ENCODE results near the gene GPR82. TPM values are rescaled to one million over a fixed set of nuclear protein-coding genes. Genes with fewer than 3 reads are reported as not detected.

Gene GPR82
- total and polyA plus RNA-seq, 2 donors from 2014 or later = 0.15 to 0.98 TPM

DNA sequence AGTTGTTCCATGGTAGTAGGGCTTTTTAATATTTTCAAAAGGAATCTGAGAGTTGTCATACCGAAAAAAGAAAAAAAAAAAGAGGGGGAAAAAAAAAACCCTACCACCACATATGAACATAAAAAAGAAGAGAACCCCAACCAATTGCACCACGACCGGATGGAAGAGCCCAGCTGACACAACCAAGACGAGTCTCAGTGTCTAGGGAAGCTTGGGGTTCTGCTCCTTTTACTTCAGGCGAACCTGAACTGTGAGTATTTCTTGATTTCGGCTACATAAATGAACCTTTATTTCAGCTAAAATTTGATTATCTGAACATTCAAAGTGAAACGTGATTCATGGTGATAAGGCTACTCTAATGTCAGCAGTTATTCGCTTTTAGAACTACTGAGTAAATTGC is 35.1 kb upstream of the GPR82 start, which contains the start of gene GPR34:
GPR34 (plus strand) TSS at position 139 of the 400 bp plus-strand sequence. CDS start 6,661 bp downstream, outside the sequence.
- no peak for TF ChIP-seq CTCF (IDR thresholded peaks at IDR 0.05; ENCODE audit: borderline replicate concordance, extremely low read depth, insufficient read depth)
- FAIRE-seq (no peak), DNase-seq (no peak)
- no peaks in the 10 kb centered on the region for H3K4me1 ChIP-seq (ENCODE audit: control insufficient read depth in 2 of 3, insufficient read depth in 2 of 3, low read depth in 1 of 3, low read length in 3 of 3)
- no peaks in the 10 kb centered on the region for H3K9me3 ChIP-seq (ENCODE audit: control insufficient read depth in 2 of 3, insufficient read depth in 1 of 3, low read length in 3 of 3)
- intact Hi-C loops (cut with DNase I) = no loop called here
- H3K36me3 ChIP-seq (ENCODE audit: control insufficient read depth in 2 of 3, insufficient read depth in 3 of 3, low read length in 3 of 3) = no peaks in the 10 kb centered on the region
- H3K9ac ChIP-seq (ENCODE audit: low read length in 3 of 3) = no peak within 1 kb of the TSS
- peaks cover 4% of the 10 kb centered on the region for H3K27me3 ChIP-seq (ENCODE audit: control insufficient read depth, insufficient read depth, low read length)
- no peak within 1 kb of the TSS for H3K27ac ChIP-seq (ENCODE audit: low read depth in 2 of 2, low read length in 2 of 2)
- no peak within 1 kb of the TSS for H3K4me3 ChIP-seq (ENCODE audit: low read length in 3 of 3)

- H3K27me3 ChIP-seq (ENCODE audit: control insufficient read depth, insufficient read depth, low read length) = peaks cover 3% of the 10 kb centered on the region
- DNase-seq = no peak
- no peaks in the 10 kb centered on the region for H3K4me1 ChIP-seq (ENCODE audit: control insufficient read depth in 2 of 3, insufficient read depth in 2 of 3, low read depth in 1 of 3, low read length in 3 of 3)
- H3K27ac ChIP-seq (ENCODE audit: low read depth in 2 of 2, low read length in 2 of 2) = no peak overlapping the region
- no peak for FAIRE-seq
- H3K9ac ChIP-seq (ENCODE audit: low read length in 3 of 3) = no peak overlapping the region
- no peak overlapping the region for H3K4me3 ChIP-seq (ENCODE audit: low read length in 3 of 3)
- TF ChIP-seq CTCF (IDR thresholded peaks at IDR 0.05; ENCODE audit: borderline replicate concordance, extremely low read depth, insufficient read depth) = no peak
- H3K36me3 ChIP-seq (ENCODE audit: control insufficient read depth in 2 of 3, insufficient read depth in 3 of 3, low read length in 3 of 3) = no peaks in the 10 kb centered on the region
- intact Hi-C loops (cut with DNase I) = no loop called here
- H3K9me3 ChIP-seq (ENCODE audit: control insufficient read depth in 2 of 3, insufficient read depth in 1 of 3, low read length in 3 of 3) = no peaks in the 10 kb centered on the region
These were observed 34.3 kb upstream of the GPR82 start for GRCh38 chrX:41689711-41690110.

GRCh38 chrX:41692162-41692749 is 31.7 kb upstream of the GPR82 start:
- intact Hi-C loops (cut with DNase I) = no loop called here
- no peak for TF ChIP-seq CTCF (IDR thresholded peaks at IDR 0.05; ENCODE audit: borderline replicate concordance, extremely low read depth, insufficient read depth)
- FAIRE-seq (no peak), DNase-seq (no peak)
- Histone ChIP-seq H3K9ac (ENCODE audit: low read length in 3 of 3) (no peak overlapping the region), H3K4me1 (ENCODE audit: control insufficient read depth in 2 of 3, insufficient read depth in 2 of 3, low read depth in 1 of 3, low read length in 3 of 3) (no peaks in the 10 kb centered on the region), H3K4me3 (ENCODE audit: low read length in 3 of 3) (no peak overlapping the region), H3K27ac (ENCODE audit: low read depth in 2 of 2, low read length in 2 of 2) (peak overlapping the region in 1 of 2 donors; percentile 32), H3K36me3 (ENCODE audit: control insufficient read depth in 2 of 3, insufficient read depth in 3 of 3, low read length in 3 of 3) (no peaks in the 10 kb centered on the region), H3K27me3 (ENCODE audit: control insufficient read depth, insufficient read depth, low read length) (peaks cover 3% of the 10 kb centered on the region), H3K9me3 (ENCODE audit: control insufficient read depth in 2 of 3, insufficient read depth in 1 of 3, low read length in 3 of 3) (no peaks in the 10 kb centered on the region)

DNA sequence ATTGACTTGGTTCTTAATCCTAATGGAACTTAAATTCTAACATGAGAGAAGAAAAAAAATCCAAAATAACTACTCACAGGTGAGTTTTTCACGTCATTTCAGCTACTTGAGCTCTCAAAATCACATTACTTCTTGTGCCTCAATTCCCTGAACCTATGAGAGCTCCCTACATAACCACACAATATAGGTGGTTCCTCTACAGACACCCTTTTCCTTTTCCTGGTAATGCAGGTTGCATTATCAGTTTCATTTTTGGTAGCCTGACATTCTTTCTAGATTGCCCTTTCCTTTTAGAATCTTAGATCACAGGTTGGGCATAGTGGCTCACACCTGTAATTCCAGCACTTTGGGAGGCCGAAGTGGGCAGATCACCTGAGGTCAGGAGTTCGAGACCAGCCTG is 31.0 kb upstream of the GPR82 start:
- Histone ChIP-seq H3K9ac (ENCODE audit: low read length in 3 of 3) (no peak overlapping the region), H3K4me1 (ENCODE audit: control insufficient read depth in 2 of 3, insufficient read depth in 2 of 3, low read depth in 1 of 3, low read length in 3 of 3) (no peaks in the 10 kb centered on the region), H3K4me3 (ENCODE audit: low read length in 3 of 3) (no peak overlapping the region), H3K9me3 (ENCODE audit: control insufficient read depth in 2 of 3, insufficient read depth in 1 of 3, low read length in 3 of 3) (no peaks in the 10 kb centered on the region), H3K27me3 (ENCODE audit: control insufficient read depth, insufficient read depth, low read length) (peaks cover 3% of the 10 kb centered on the region), H3K36me3 (ENCODE audit: control insufficient read depth in 2 of 3, insufficient read depth in 3 of 3, low read length in 3 of 3) (no peaks in the 10 kb centered on the region), H3K27ac (ENCODE audit: low read depth in 2 of 2, low read length in 2 of 2) (no peak overlapping the region)
- intact Hi-C loops (cut with DNase I) = no loop called here
- TF ChIP-seq CTCF (IDR thresholded peaks at IDR 0.05; ENCODE audit: borderline replicate concordance, extremely low read depth, insufficient read depth) = no peak
- FAIRE-seq (no peak), DNase-seq (no peak)
